ENCODE data around the gene RARA.
A peak's percentile ranks its signal among the peaks of the same experiment; 100 is the strongest.
"Not testable (repeated sequence)": the region's sequence is repeated elsewhere in the genome, so short reads cannot be mapped to it uniquely, and the experiment has no call there.

Gene RARA

DNA sequence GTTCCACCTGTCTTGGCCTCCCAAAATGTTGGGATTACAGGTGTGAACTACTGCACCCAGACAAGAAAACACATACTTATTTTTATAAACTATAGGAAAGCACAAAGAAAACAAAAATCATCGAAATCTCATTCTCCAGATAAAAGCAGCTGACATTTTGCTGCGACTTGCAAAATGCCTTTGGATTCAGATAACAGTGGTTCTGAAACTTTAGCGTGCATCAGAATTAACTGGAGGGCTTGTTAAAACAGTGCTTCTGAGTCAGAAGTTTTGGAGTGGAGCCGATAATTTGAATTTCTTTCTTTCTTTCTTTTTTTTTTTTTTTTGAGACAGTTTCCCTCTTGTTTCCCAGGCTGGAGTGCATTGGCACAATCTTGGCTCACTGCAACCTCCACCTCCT is 73.3 kb downstream of the RARA start:
- DNase-seq = no peak

GRCh38 chr17:40386555-40386954 is 77.6 kb downstream of the RARA start:
- DNase-seq = not testable (repeated sequence)

- peak; percentile 33 to 63 for DNase-seq
These were observed 90.2 kb downstream of the RARA start for GRCh38 chr17:40399185-40399584.

GRCh38 chr17:40402668-40403067 is 93.7 kb downstream of the RARA start:
- no peak for DNase-seq

DNA sequence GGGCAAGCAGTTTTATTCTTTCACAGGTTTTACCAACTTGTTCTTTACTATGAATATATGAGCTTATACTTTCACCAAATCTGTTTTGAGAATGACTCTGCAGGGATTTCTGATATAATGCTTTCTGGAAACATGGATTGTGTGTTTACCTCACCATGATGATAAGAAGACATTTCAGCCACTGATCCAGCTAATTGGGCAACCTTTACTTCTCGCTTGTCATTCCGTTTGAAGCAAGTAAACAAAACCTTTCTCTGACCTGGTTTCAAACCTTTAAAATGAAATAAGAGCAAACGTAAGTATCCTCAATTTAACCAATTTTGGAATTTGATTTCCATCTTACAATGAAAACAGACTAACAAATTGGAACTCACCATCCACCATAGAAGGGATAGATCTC is 95.0 kb downstream of the RARA start:
- DNase-seq = no peak
